HEK293T (cell line): ENCODE measurements around the gene COQ10B.

Experiments
- CTCF ChIA-PET: fragments of 350-600 bp; formaldehyde crosslinking; extraction: SDS; loops from one replicate; lab custom pipeline; 2021; ENCODE audit warnings: antibody characterized with exemption, inconsistent platforms; lab: Yijun Ruan, JAX
- POLR2A ChIA-PET: fragments of 350-600 bp; formaldehyde crosslinking; extraction: SDS; loops from one replicate; lab custom pipeline; 2020; ENCODE audit warnings: antibody characterized with exemption, inconsistent platforms; lab: Yijun Ruan, JAX
- DNase-seq: peaks from one replicate; pipeline ENCODE4 v3.0.0; 2012; ENCODE audit warnings: mixed read lengths; ENCODE audit errors: extremely low spot score
- ARNT ChIP-seq: fragments of 450-650 bp; IDR thresholded peaks from 2 replicates; pipeline ENCODE4 v1.6.1; 2017; ENCODE audit warnings: mild to moderate bottlenecking
- BHLHE40 ChIP-seq: fragments of 450-650 bp; IDR thresholded peaks from 2 replicates; pipeline ENCODE4 v1.6.1; 2016; ENCODE audit warnings: mild to moderate bottlenecking, moderate library complexity, borderline replicate concordance
- CTBP1 ChIP-seq: fragments of 450-650 bp; IDR thresholded peaks from 2 replicates; pipeline ENCODE4 v1.6.1; 2016; ENCODE audit warnings: borderline replicate concordance
- ELF4 ChIP-seq: fragments of 450-650 bp; IDR thresholded peaks from 2 replicates; pipeline ENCODE4 v1.6.1; 2017; ENCODE audit warnings: antibody characterized with exemption
- FOXA1 ChIP-seq: fragments of 450-650 bp; IDR thresholded peaks from 2 replicates; pipeline ENCODE4 v1.6.1; 2016; ENCODE audit warnings: mild to moderate bottlenecking
- FOXK2 ChIP-seq: fragments of 450-650 bp; IDR thresholded peaks from 2 replicates; pipeline ENCODE4 v1.6.1; 2016; ENCODE audit warnings: mild to moderate bottlenecking
- FOXM1 ChIP-seq: fragments of 450-650 bp; IDR thresholded peaks from 2 replicates; pipeline ENCODE4 v1.6.1; 2017; ENCODE audit warnings: mild to moderate bottlenecking, borderline replicate concordance
- HDGF ChIP-seq: fragments of 450-650 bp; IDR thresholded peaks from 2 replicates; pipeline ENCODE4 v1.6.1; 2017; ENCODE audit warnings: antibody characterized with exemption, borderline replicate concordance
- L3MBTL2 ChIP-seq: fragments of 450-650 bp; conservative IDR thresholded peaks from 2 replicates; pipeline ENCODE4 v1.6.1; 2016; ENCODE audit warnings: mild to moderate bottlenecking
- LEF1 ChIP-seq: fragments of 450-650 bp; IDR thresholded peaks from 2 replicates; pipeline ENCODE4 v1.6.1; 2017; ENCODE audit warnings: mild to moderate bottlenecking, borderline replicate concordance
- NFRKB ChIP-seq: fragments of 450-650 bp; IDR thresholded peaks from 2 replicates; pipeline ENCODE4 v1.6.1; 2016; ENCODE audit warnings: mild to moderate bottlenecking, moderate library complexity
- SP1 ChIP-seq: fragments of 450-650 bp; IDR thresholded peaks from 2 replicates; pipeline ENCODE4 v1.6.1; 2017
- SUZ12 ChIP-seq: fragments of 450-650 bp; IDR thresholded peaks from 2 replicates; pipeline ENCODE4 v1.6.1; 2016; ENCODE audit warnings: mild to moderate bottlenecking
- TARDBP ChIP-seq: fragments of 450-650 bp; IDR thresholded peaks from 2 replicates; pipeline ENCODE4 v1.6.1; 2016
- ZNF384 ChIP-seq: fragments of 450-650 bp; IDR thresholded peaks from 2 replicates; pipeline ENCODE4 v1.6.1; 2016
- TF ChIP-seq, protein P1 (sequence below): fragments of 450-650 bp; IDR thresholded peaks from 2 replicates; pipeline ENCODE4 v1.6.1; 2016

Gene COQ10B

GRCh38 chr2:197453123-197453913 is at the start of gene COQ10B:
Gene COQ10B, plus strand, starts transcription at chr2:197453552. Its CDS starts 9 bp downstream, at chr2:197453561.
- CTCF ChIA-PET: interaction anchor here (0.5 to 0.6 kb wide), 2 partner anchors 361 to 763 kb away, joined by 4 to 7 read pairs; no protein-coding TSS in a partner anchor
- peak; percentile 95 for DNase-seq
- POLR2A ChIA-PET: interaction anchor here (0.7 to 5.9 kb wide), 12 partner anchors 11 to 253 kb away, joined by 3 to 56 read pairs (median 5); partner anchors contain the start of genes HSPD1, HSPE1, MOB4 and SF3B1
- TF ChIP-seq TARDBP (no peak), FOXK2 (no peak), NFRKB (no peak), FOXA1 (no peak), ZNF384 (no peak), ARNT (no peak), HDGF (peak; percentile 89; the same call in 1 of the 2 replicates), SUZ12 (no peak), BHLHE40 (no peak), CTBP1 (no peak), FOXM1 (no peak), SP1 (no peak), LEF1 (no peak), ELF4 (peak; percentile 86), L3MBTL2 (peak; percentile 70)
- TF ChIP-seq, protein P1, sequence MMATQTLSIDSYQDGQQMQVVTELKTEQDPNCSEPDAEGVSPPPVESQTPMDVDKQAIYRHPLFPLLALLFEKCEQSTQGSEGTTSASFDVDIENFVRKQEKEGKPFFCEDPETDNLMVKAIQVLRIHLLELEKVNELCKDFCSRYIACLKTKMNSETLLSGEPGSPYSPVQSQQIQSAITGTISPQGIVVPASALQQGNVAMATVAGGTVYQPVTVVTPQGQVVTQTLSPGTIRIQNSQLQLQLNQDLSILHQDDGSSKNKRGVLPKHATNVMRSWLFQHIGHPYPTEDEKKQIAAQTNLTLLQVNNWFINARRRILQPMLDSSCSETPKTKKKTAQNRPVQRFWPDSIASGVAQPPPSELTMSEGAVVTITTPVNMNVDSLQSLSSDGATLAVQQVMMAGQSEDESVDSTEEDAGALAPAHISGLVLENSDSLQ: peak; percentile 90

GRCh38 chr2:197405582-197405981 is 47.8 kb upstream of the COQ10B start:
- DNase-seq: no peak
- no peak for TF ChIP-seq ZNF384
- TF ChIP-seq L3MBTL2: no peak
- TF ChIP-seq SP1: no peak
- no peak for TF ChIP-seq TARDBP
- no peak for TF ChIP-seq LEF1
- TF ChIP-seq ARNT: no peak
- TF ChIP-seq, protein P1: no peak
- TF ChIP-seq FOXM1: no peak
- TF ChIP-seq HDGF: no peak
- TF ChIP-seq NFRKB: no peak
- no peak for TF ChIP-seq BHLHE40
- no peak for TF ChIP-seq SUZ12
- no peak for TF ChIP-seq ELF4
- TF ChIP-seq FOXK2: no peak
- no peak for TF ChIP-seq FOXA1
- TF ChIP-seq CTBP1: no peak
- ChIA-PET POLR2A (no interaction called here), CTCF (no interaction called here)

DNA sequence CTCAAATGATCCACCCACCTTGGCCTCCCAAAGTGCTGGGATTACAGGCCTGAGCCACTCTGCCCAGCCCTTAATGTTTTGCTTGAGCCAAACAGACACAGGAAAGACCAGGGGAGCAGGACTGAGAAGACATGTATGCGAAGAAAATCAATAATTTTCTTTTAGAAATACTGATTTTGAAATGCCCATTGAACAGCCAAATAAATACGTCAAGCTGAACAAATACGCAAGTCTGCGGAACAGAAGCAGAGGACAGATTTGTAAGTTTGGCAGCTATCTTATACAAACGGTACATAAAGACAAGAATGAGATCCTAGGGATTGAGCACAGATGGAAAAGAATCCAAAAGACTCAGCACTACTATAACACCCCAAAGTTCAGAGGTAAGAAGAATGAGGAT is 39.3 kb upstream of the COQ10B start:
- TF ChIP-seq SUZ12 (no peak), CTBP1 (no peak), FOXM1 (no peak), ZNF384 (no peak), HDGF (no peak), ARNT (no peak), FOXK2 (no peak), TARDBP (no peak), L3MBTL2 (no peak), BHLHE40 (no peak), NFRKB (no peak), FOXA1 (no peak)
- ChIA-PET CTCF (no interaction called here), POLR2A (no interaction called here)
- no peak for DNase-seq

GRCh38 chr2:197414515-197414914 is 38.8 kb upstream of the COQ10B start:
- CTCF ChIA-PET: no interaction called here
- no peak for TF ChIP-seq ELF4
- no peak for TF ChIP-seq NFRKB
- TF ChIP-seq LEF1: no peak
- TF ChIP-seq FOXK2: no peak
- TF ChIP-seq L3MBTL2: no peak
- TF ChIP-seq HDGF: no peak
- TF ChIP-seq SP1: no peak
- no peak for TF ChIP-seq TARDBP
- TF ChIP-seq BHLHE40: no peak
- no peak for TF ChIP-seq CTBP1
- TF ChIP-seq FOXM1: no peak
- TF ChIP-seq ZNF384: no peak
- TF ChIP-seq, protein P1: no peak
- TF ChIP-seq FOXA1: no peak
- no peak for TF ChIP-seq ARNT

GRCh38 chr2:197416268-197416667 is 37.1 kb upstream of the COQ10B start:
- no peak for TF ChIP-seq LEF1
- no peak for TF ChIP-seq HDGF
- TF ChIP-seq FOXM1: no peak
- no peak for TF ChIP-seq SUZ12
- TF ChIP-seq FOXA1: no peak
- ChIA-PET POLR2A (interaction anchor here (1.4 kb wide), 1 partner anchor 37 kb away, joined by 3 read pairs; the partner anchor contains the start of gene COQ10B), CTCF (no interaction called here)
- no peak for DNase-seq

More at GRCh38 chr2:197414515-197414914, 38.8 kb upstream of the COQ10B start:
- no peak for DNase-seq
- POLR2A ChIA-PET: no interaction called here
